WERI-Rb-1 (cell line): Measurements from ENCODE around the gene SYS1.

Experiments used
- DNase-seq: peaks from one replicate; pipeline ENCODE4 v3.0.0-alpha.2; 2020
- H3K27ac ChIP-seq: fragments of 250-450 bp; sonication (Bioruptor Pico); 2 replicates; pipeline ENCODE4 v1.5.1; 2020; ENCODE audit warnings: mild to moderate bottlenecking, moderate library complexity
- H3K27me3 ChIP-seq: fragments of 250-450 bp; sonication (Bioruptor Pico); 2 replicates; pipeline ENCODE4 v1.5.1; 2021; ENCODE audit warnings: mild to moderate bottlenecking, low read depth, moderate library complexity; ENCODE audit not compliant: insufficient read depth, severe bottlenecking
- H3K36me3 ChIP-seq: fragments of 250-450 bp; sonication (Bioruptor Pico); 2 replicates; pipeline ENCODE4 v1.5.1; 2020; ENCODE audit warnings: mild to moderate bottlenecking, moderate library complexity
- H3K4me3 ChIP-seq: 2 replicates; pipeline ENCODE4 v1.5.1; 2011; ENCODE audit warnings: low read depth, mild to moderate bottlenecking, control low read depth, low read length
- H3K9me3 ChIP-seq: fragments of 250-450 bp; sonication (Bioruptor Pico); 2 replicates; pipeline ENCODE4 v1.5.1; 2021; ENCODE audit warnings: mild to moderate bottlenecking, moderate library complexity; ENCODE audit not compliant: severe bottlenecking
- TF ChIP-seq, protein P1 (sequence below): IDR thresholded peaks from 2 replicates; pipeline ENCODE4 v1.5.1; 2011; ENCODE audit warnings: low read depth, mild to moderate bottlenecking, control low read depth, inconsistent platforms, low read length

SYS1 gene

DNA sequence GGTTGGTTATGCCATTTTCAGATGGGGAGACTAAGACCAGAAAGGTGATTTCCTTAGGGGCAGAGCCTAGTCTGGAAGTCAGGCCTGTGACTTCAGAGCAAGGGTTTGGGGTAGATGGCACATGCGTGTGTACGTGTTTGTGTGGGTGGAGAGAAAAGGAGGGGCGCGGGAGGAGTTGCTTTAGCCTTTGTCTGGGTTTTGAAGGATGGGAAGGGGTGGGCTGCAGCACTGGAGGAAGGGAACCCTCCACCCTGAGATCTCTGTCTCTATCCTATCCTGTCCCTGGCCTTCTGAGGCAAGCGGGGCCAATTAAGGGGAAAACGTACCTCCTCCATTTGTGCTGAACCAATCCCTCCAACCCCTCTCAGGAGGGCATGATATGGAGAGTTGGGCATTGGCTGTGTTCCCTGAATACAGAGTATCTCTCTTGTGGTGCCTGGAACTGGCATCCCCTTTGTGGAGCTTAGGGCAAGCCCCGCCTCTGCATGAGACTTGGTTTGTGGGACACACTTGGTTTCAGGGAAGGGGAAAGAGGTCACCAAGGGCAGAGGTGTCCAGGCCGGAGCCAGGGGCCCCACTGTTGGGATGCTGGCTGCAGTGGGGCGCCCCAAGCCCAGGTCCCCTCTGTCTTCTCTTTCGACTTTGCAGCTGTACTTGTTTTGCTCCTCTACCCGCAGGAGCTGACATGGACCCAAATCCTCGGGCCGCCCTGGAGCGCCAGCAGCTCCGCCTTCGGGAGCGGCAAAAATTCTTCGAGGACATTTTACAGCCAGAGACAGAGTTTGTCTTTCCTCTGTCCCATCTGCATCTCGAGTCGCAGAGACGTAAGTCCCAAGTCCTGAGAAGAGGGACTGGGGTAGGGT lies 45.1 kb downstream of the SYS1 start, which contains the start of gene DBNDD2:
Gene DBNDD2 (plus strand): TSS at position 507 of the 863 bp plus-strand sequence. CDS start 179 bp downstream, at position 686.
- TF ChIP-seq, protein P1, sequence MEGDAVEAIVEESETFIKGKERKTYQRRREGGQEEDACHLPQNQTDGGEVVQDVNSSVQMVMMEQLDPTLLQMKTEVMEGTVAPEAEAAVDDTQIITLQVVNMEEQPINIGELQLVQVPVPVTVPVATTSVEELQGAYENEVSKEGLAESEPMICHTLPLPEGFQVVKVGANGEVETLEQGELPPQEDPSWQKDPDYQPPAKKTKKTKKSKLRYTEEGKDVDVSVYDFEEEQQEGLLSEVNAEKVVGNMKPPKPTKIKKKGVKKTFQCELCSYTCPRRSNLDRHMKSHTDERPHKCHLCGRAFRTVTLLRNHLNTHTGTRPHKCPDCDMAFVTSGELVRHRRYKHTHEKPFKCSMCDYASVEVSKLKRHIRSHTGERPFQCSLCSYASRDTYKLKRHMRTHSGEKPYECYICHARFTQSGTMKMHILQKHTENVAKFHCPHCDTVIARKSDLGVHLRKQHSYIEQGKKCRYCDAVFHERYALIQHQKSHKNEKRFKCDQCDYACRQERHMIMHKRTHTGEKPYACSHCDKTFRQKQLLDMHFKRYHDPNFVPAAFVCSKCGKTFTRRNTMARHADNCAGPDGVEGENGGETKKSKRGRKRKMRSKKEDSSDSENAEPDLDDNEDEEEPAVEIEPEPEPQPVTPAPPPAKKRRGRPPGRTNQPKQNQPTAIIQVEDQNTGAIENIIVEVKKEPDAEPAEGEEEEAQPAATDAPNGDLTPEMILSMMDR: no peak
- Histone ChIP-seq H3K4me3 (peak within 1 kb of the TSS; percentile 94), H3K27ac (peak within 1 kb of the TSS; percentile 81), H3K27me3 (no peaks in the 10 kb centered on the region), H3K36me3 (peaks cover 27% of the 10 kb centered on the region), H3K9me3 (no peaks in the 10 kb centered on the region)
- DNase-seq: no peak

DNA sequence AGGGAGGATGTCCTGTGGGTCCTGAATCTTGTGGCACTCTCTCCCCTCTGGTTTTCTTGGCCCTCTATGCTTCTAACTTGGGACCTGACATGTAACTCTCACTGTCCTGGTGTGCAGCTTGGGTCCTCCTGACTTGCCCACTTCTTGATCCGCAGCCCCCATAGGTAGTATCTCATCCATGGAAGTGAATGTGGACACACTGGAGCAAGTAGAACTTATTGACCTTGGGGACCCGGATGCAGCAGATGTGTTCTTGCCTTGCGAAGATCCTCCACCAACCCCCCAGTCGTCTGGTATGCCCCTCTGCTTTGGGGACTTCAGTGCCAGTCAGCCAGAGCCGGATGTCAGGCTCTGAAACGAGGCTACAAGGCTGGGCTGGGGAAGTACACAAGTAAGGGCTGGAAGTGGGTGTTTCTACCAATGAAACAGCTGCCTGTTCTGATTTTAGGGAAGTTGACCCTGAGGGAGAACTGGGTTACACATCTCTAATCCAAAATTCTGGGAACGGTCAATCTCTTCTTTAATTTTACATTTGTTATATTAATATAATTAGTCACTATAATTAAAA lies 45.8 kb downstream of the SYS1 start:
- TF ChIP-seq, protein P1: no peak
- no peak for DNase-seq
- H3K27me3 ChIP-seq: no peaks in the 10 kb centered on the region
- H3K4me3 ChIP-seq: no peak overlapping the region
- peaks cover 27% of the 10 kb centered on the region for H3K36me3 ChIP-seq
- H3K9me3 ChIP-seq: no peaks in the 10 kb centered on the region
- no peak overlapping the region for H3K27ac ChIP-seq

DNA sequence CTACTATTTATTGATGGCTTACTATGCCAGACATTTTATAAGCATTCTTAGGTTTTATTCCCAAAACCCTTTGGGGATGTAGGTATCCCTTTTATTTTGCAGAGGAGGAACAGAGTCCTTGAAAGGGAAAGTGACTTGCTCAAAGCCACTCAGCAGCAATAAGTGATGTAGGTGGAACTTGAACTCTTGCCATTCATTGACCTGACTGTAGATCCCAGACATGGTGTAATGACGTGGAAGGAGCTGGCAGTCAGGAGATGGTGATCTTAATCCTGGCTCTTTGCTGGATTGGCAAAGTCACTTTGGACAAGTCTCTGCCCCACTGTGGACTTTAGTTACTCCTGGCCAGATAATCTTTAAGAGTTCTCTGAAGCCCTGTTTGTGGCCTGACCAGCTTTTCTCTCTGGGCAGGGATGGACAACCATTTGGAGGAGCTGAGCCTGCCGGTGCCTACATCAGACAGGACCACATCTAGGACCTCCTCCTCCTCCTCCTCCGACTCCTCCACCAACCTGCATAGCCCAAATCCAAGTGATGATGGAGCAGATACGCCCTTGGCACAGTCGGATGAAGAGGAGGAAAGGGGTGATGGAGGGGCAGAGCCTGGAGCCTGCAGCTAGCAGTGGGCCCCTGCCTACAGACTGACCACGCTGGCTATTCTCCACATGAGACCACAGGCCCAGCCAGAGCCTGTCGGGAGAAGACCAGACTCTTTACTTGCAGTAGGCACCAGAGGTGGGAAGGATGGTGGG lies 46.7 kb downstream of the SYS1 start:
- no peak for DNase-seq
- no peaks in the 10 kb centered on the region for H3K9me3 ChIP-seq
- H3K36me3 ChIP-seq: peaks cover 27% of the 10 kb centered on the region
- no peaks in the 10 kb centered on the region for H3K27me3 ChIP-seq
- no peak overlapping the region for H3K4me3 ChIP-seq
- no peak overlapping the region for H3K27ac ChIP-seq
- TF ChIP-seq, protein P1: no peak

DNA sequence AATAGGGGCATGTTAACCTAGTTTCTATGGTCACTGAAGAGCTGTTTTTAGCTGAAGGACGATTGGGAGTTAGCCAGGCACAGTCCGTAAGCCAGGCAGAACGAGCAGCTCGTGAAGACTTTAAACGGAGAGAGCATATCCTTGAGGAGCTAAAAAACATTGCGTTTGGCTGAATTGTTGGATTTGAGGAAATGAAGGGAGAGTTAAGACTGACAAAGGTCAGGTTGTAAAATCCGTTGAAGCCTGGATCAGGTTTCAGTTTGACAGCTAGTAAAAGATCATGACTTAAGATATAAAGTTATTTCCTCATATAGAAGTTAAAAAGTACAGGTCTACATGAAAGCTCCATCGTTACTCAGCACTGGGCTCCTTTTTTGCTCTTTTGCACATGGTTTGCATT lies 47.9 kb downstream of the SYS1 start:
- Histone ChIP-seq H3K36me3 (peaks cover 27% of the 10 kb centered on the region), H3K9me3 (no peaks in the 10 kb centered on the region), H3K4me3 (no peak overlapping the region), H3K27ac (no peak overlapping the region), H3K27me3 (no peaks in the 10 kb centered on the region)
- DNase-seq: no peak
- TF ChIP-seq, protein P1: no peak

DNA sequence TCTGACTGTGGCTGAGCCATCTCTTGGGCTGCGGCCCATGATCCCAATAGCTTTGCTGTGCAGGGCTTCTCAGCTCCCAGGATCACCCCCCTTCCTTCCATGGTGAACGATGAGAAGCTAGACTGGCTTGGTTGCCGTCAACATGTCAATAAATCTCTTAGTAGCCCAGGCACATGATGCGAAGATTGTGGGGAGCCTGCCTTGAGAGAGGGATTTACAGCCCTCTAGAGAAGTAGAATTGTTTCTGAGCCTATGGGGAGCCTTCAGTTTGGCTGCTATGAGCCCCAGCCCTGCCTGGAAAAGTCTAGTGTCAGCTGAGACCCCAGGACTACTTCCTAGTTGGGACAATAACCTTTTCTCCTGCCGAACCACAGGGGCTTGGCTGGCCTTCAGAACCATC lies 49.7 kb downstream of the SYS1 start:
- TF ChIP-seq, protein P1: no peak
- no peaks in the 10 kb centered on the region for H3K27me3 ChIP-seq
- no peak overlapping the region for H3K27ac ChIP-seq
- H3K36me3 ChIP-seq: peaks cover 27% of the 10 kb centered on the region
- no peaks in the 10 kb centered on the region for H3K9me3 ChIP-seq
- H3K4me3 ChIP-seq: no peak overlapping the region
- no peak for DNase-seq
